Middle frontal gyrus (tissue), 1 donor: ENCODE data around the gene WDR91.
A peak's percentile ranks its signal among the peaks of the same experiment; 100 is the strongest.
"Not testable (repeated sequence)": the region's sequence is repeated elsewhere in the genome, so short reads cannot be mapped to it uniquely, and the experiment has no call there.

Experiments
- DNase-seq: peaks from one replicate; pipeline ENCODE4 v3.0.0-alpha.2; 2015; ENCODE audit warnings: low spot score; ENCODE audit errors: extremely low spot score

Gene WDR91

GRCh38 chr7:135180122-135180521 lies 31.2 kb downstream of the WDR91 start:
- no peak for DNase-seq

DNA sequence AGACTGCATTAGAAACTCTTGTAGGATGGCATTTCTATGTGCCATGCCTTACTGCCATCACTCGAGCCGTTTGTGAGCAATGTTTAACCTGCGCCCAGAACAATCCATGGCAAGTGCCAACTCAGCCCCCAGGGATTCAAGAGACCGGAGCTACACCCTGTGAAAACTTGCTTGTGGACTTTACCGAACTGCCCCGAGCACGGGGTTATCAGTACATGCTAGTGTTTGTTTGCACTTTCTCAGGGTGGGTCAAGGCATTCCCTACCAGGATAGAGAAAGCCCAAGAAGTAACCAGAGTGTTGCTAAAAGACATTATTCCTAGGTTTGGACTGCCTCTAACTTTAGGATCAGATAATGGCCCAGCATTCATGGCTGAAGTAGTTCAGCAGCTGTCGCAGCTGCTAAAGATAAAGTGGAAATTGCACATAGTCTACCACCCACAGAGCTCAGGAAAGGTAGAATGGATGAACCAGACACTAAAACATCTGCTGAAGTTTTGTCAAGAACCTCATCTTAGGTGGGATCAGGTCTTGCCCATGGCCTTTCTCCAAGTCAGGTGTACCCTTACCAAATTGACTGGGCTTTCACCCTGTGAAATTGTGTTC lies 31.9 kb downstream of the WDR91 start:
- DNase-seq, result no peak

GRCh38 chr7:135178364-135178763 lies 33.0 kb downstream of the WDR91 start:
- DNase-seq, result no peak

- DNase-seq, result no peak
These were observed 34.2 kb downstream of the WDR91 start for GRCh38 chr7:135177028-135177696.

DNA sequence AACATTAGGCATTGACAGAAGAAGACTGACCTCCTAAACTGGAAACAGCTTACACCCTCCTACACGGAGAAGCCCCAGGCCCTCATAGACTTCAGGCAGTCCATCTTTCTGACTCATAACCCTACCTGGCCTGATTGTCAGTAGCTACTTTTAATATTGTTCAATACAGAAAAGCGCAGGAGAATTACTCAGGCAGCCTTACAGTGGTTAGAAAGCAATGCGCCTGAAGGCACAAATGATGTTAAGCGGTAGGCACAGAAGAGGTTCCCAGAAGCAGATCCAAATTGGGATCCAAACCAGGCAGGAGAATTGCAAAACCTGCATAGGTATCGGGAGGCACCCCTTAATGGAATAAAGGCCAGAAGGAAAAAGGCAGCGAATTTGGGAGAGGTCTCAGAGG lies 35.4 kb downstream of the WDR91 start:
- DNase-seq, result no peak

DNA sequence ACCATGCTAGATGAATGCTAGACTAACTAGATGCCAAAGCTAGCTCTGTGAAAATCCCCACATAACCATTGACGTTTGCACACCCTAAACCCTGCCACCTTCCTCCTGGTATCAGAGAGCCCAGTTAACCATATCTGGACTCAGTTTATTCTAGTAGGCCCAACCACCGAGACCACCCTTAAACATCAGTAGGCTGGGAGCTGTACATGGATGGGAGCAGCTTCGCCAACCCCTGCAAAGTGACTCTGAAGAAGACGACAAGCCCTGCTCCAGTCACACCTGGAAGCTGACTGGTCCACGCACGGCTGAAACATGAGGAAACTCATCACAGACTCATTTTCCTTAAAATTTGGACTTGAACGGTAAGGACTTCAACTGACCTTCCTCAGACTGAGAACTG lies 36.4 kb downstream of the WDR91 start:
- DNase-seq, result no peak

DNA sequence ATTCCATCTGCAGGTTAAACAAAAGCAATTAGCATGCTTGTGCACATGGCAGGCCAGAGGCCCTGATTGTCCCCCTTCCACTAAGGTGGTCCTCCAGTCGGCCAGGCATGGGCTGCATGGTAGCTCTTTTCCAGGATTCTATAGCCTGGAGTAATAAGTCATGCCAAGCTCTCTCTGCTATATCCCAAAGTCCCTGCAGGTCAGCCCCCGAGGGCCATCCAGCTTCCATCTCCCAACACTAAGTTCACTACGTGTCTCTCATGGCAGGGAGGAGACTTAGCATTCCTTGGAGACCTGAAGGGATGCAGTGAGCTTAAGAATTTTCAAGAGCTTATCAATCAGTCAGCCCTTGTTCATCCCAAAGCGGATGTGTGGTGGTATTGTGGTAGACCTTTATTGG lies 37.4 kb downstream of the WDR91 start:
- DNase-seq, result not testable (repeated sequence)

- DNase-seq, result not testable (repeated sequence)
These were observed 39.6 kb downstream of the WDR91 start for GRCh38 chr7:135171581-135172291.

DNA sequence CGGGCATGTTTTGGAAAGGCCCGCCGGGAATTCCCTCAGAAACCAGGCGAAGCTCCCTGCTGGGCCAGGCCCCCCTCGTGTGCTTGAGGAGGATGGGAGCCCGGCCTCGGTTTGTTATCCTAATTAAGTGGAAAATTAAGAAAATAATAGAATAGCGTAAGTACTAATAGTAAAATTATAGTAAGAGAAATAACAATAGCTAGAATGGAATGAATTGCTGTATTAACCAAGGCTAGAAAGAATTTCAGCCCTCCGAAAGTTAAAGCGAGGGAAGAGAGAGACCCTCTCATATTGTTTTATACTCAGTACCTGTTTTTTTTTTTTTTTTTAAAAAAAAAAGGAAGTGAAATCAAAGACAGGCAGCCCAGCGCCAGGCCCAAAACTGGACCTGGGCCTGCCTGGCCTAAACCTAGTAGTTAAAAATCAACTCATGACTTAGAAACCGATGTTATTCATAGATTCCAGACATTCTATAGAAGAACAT lies 40.3 kb downstream of the WDR91 start:
- DNase-seq, result not testable (repeated sequence)

DNA sequence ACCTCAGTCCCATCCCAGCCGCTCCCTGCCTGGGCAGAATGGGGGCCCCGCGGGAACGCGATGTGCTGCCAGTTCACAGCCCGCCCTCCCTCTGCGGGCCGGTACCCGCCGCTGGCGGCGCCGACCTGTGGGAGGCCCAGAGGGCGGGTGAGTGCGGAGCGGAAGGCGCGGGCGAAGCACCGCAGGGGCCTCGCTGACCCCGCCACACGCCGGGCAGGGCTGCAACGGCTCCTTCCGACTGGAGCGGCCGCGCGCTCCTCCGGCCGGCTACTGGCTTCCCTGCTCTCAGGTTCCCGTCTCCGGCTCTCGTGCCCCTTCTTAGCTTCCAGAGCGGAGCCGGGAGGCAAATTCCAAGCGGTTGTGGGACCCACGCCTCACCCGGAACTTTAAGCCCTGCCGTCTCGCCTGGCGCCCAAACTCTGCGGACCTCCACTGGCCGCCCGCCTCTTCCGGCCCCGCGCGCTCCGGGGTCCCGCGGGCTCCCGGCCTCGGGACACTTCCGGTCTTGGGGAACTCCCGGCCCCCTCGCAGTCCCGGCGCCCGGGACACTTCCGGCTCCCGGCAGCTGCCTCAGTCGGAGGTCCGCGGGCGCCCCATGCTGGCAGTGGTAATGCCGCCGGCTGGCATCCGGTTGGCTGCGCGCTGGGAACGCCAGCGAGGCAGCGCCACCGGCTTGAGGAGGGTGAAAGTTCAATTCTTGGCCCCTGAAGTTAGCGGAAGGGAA lies 40.9 kb downstream of the WDR91 start, which contains the start of gene CYREN:
CYREN (minus strand) TSS at position 434 of the 724 bp plus-strand sequence. CDS start 1,785 bp downstream, outside the sequence.
- peak; percentile 90 for DNase-seq

DNA sequence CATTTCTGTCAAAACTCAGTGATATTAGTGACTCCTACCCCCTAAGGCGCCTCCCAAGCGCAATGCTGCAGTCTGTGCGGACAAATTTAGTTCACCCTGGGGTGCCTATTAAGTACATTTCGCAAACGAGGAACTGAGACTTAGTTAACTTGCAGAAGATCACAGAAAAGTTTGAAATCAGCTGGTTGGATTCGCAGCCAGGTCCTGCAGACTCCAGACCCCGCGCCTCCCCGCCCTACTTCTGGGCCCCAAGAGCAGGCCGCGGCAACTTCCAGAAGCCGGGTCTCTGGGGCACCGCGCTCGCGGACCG lies 41.4 kb downstream of the WDR91 start:
- DNase-seq, result no peak

DNA sequence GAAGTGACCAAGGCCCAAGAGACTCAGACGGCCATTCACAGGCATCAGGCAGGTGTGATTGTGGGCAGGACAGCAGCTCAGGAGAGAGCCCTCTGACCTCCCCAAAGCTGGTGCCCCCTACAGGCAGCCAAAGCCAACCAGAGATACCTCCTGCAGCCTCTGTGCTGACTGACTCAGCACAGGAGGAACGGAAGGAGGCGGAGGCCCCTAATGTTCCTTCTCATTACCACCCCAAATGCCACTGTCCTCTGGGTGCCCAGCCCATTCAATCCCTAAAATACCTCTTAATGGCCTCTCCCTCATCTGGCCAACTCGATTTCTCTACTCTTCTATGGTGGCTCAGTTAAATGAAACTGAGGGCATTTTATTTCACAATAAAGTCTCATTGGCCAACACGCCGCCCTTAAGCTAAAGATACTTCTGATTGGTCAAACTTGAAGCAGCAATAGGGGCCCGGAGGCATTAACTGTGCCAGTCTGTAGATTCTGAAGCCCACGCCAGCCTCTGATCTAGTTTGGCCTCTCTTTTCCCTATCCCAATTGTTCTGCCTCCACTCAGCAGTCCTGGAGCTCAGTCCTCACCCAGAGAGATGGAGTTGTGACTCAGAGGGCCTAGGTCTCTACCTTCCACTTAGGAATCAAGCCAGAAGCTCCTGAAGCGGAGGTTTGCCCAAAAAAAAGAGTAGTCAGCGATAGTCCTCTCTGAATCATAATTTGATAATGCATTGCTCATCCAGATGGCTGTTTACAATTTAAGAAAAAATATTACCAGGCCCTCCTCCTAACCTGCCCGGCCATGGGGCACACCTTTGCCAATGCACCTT lies 42.0 kb downstream of the WDR91 start:
- no peak for DNase-seq

DNA sequence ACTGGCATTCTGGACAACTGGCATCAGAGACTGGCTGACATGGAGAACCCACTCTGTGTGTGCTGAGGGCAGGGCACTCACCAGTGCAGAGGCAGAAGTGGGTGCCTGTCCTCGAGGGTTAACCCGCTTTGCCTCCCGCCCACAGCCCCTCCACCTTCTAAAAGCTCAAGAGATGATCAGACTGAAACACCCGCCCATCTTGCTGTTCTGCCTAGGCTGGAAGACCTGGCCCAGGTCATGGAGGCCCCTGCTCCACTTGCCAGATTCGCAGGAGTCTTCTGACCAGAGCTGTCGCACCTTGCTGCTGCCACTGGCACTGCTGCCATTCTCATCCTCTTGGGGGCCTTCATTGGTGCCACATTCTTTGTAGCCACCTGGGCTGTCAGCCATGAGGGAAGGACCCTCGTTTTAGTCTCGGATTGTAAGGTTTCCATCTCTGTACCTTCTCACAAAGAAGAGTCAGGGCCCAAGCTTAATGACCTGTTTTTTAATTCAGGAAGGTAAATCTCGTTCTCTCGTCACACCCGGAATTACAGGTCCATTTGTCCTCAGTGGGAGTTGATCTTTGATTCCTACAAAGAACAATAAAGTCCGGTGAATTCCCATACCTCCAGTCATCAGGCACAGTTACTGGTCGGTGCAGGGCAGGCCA lies 42.7 kb downstream of the WDR91 start:
- no peak for DNase-seq

DNA sequence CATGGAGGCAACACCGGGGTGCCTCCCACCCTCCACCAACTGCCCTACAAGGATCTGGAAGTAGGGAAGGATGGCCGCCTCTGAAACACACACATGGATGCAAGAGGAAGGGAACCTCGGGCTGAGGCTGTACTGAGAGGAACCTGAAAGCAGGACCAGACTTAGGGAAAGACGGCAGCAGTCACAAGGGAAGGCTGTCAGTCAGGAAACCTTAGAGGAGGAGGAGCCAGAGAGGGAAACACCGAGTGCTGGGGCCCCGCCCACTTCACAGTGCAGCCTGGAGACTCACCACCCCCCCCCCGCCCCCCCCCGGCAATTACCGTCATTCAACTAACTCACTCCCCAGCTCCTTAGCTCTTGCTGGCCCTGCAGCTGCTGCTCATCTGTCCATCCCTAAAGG lies 43.3 kb downstream of the WDR91 start:
- no peak for DNase-seq

DNA sequence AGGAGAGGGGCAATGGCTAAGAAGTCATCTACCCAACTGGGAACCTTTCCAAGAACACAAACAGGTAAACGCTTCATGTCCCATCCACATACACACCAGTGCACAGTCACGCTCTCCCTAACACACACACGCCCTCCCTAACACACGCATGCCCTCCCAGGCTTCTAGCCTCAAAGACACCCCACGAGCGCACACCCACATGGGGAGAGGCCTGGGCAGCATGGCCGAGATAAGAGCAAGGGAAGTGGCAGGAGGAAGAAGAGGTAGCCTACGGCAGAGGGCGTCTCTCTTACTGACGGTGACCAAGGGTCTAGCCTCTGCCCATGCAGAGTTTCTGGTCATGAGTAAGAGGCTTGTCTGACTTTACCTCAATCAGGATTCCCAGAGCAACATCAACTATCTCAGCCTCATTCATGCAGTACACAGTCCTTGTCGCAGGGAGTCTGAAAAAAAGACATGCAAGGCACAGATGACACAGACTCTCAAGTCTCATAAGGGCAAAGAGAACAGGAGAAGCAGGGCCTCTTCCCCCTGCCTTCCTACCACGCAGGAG lies 43.9 kb downstream of the WDR91 start:
- DNase-seq, result no peak

DNA sequence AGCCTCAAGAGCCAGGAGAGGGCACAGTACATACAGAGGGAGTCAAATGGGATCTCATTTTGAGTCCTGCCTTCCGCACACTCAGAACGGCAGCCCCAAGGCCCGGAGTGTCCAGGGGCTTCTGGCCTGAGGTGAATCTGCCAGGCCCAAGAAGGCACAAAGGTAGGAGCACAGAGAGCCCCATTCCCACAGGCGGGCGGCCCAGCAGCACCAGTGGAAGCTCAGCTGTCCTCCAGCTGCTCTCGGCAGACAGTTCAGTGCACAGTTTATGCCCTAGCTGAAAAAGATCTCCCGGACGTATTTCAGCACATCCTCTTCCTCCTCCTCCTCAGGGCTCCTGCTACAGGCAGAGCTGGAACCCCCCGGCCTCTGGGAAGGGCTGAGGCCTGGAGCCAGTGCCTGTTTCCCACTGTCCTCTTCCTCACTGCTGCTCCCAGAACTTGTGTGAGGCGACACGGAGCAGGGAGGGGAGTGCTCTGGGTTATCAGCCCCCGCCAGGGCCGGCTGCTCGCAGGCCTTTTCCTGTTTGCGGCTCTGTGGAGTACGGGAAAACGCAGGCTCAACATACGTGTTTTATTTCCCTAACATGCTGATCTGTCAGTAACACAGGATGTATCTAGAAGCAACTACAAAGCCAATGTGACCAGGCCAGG lies 44.9 kb downstream of the WDR91 start:
- no peak for DNase-seq

GRCh38 chr7:135165862-135166261 lies 45.5 kb downstream of the WDR91 start:
- no peak for DNase-seq

DNA sequence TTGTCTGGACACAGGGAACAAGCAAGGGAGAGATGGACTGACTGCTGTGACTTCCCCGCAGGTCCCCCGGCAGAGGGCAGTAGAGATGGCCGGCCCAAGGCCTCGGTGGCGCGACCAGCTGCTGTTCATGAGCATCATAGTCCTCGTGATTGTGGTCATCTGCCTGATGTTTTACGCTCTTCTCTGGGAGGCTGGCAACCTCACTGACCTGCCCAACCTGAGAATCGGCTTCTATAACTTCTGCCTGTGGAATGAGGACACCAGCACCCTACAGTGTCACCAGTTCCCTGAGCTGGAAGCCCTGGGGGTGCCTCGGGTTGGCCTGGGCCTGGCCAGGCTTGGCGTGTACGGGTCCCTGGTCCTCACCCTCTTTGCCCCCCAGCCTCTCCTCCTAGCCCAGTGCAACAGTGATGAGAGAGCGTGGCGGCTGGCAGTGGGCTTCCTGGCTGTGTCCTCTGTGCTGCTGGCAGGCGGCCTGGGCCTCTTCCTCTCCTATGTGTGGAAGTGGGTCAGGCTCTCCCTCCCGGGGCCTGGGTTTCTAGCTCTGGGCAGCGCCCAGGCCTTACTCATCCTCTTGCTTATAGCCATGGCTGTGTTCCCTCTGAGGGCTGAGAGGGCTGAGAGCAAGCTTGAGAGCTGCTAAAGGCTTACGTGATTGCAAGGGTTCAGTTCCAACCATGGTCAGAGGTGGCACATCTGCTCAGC lies 46.8 kb downstream of the WDR91 start:
- no peak for DNase-seq

- no peak for DNase-seq
These were observed 48.8 kb downstream of the WDR91 start for GRCh38 chr7:135162382-135163001.
